Stomach smooth muscle (tissue), 2 donors: ENCODE measurements around the gene ZSWIM3.

Experiments used
- H3K27ac ChIP-seq: one replicate; pipeline ENCODE4 v1.7.0; 2013; ENCODE audit warnings: mild to moderate bottlenecking, low read length, inconsistent platforms
- H3K27me3 ChIP-seq, 2 donors: one replicate each; pipeline ENCODE4 v1.7.0; 2013; ENCODE audit warnings: low read length in 2 of 2; ENCODE audit not compliant: insufficient read depth in 2 of 2, control insufficient read depth in 1 of 2
- H3K36me3 ChIP-seq, 2 donors: one replicate each; pipeline ENCODE4 v1.7.0; 2013; ENCODE audit warnings: low read length in 2 of 2; ENCODE audit not compliant: control insufficient read depth in 2 of 2, insufficient read depth in 2 of 2
- H3K4me1 ChIP-seq: one replicate; pipeline ENCODE4 v1.7.0; 2013; ENCODE audit warnings: low read length; ENCODE audit not compliant: control insufficient read depth, insufficient read depth
- H3K4me3 ChIP-seq, 2 donors: one replicate each; pipeline ENCODE4 v1.7.0; 2013; ENCODE audit warnings: low read length in 2 of 2
- H3K9ac ChIP-seq, 2 donors: one replicate each; pipeline ENCODE4 v1.7.0; 2013; ENCODE audit warnings: low read length in 2 of 2, mild to moderate bottlenecking in 1 of 2
- H3K9me3 ChIP-seq, 2 donors: one replicate each; pipeline ENCODE4 v1.7.0; 2013; ENCODE audit warnings: low read length in 2 of 2; ENCODE audit not compliant: control insufficient read depth in 2 of 2
- donor health status: healthy.
- donor health status: Pancreatic carcinoma.

The ZSWIM3 gene

DNA sequence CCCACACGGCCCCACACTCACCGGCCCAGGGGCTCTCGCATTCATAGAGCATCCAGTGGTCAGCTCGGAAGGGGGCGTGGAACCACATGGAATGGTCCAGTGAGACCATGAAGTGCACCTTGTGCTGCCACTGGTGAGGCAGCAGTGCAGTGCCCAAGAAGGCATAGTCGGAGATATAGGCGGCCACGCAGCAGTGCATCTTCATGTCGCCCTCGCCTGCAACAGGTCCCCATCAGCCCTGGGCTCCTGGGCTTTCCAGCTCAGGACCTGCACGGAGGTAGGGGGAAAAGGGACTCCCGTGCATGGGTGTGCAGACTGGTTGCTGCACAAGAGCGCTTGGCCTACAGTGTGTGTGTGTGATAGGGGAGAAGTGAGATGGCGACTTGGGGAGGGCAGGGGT lies 13.9 kb upstream of the ZSWIM3 start:
- Histone ChIP-seq H3K36me3 (peaks cover 33 to 48% of the 10 kb centered on the region in 2 donors), H3K27ac (peak overlapping the region; percentile 53)

GRCh38 chr20:45845452-45845851 lies 12.0 kb upstream of the ZSWIM3 start:
- Histone ChIP-seq H3K27ac (no peak overlapping the region), H3K27me3 (no peaks in the 10 kb centered on the region), H3K4me3 (no peak overlapping the region), H3K9me3 (no peaks in the 10 kb centered on the region), H3K36me3 (peaks cover 37 to 43% of the 10 kb centered on the region in 2 donors), H3K4me1 (peaks cover 19% of the 10 kb centered on the region), H3K9ac (no peak overlapping the region)

More for the DNA sequence above, 13.9 kb upstream of the ZSWIM3 start:
- no peak overlapping the region for H3K4me3 ChIP-seq
- peaks cover 19% of the 10 kb centered on the region for H3K4me1 ChIP-seq
- H3K27me3 ChIP-seq: no peaks in the 10 kb centered on the region
- H3K9me3 ChIP-seq: no peaks in the 10 kb centered on the region
- no peak overlapping the region for H3K9ac ChIP-seq

- Histone ChIP-seq H3K9me3 (no peaks in the 10 kb centered on the region), H3K36me3 (peaks cover 31 to 42% of the 10 kb centered on the region in 2 donors), H3K27me3 (no peaks in the 10 kb centered on the region), H3K4me1 (peaks cover 3% of the 10 kb centered on the region), H3K9ac (peak overlapping the region in 1 of 2 donors; percentile 47), H3K27ac (no peak overlapping the region), H3K4me3 (no peak overlapping the region)
Measured at GRCh38 chr20:45848421-45848820, 9.0 kb upstream of the ZSWIM3 start.

GRCh38 chr20:45848969-45849582 lies 8.3 kb upstream of the ZSWIM3 start:
- Histone ChIP-seq H3K9me3 (no peaks in the 10 kb centered on the region), H3K4me3 (no peak overlapping the region), H3K36me3 (peaks cover 25 to 35% of the 10 kb centered on the region in 2 donors), H3K27me3 (no peaks in the 10 kb centered on the region), H3K9ac (no peak overlapping the region), H3K27ac (no peak overlapping the region), H3K4me1 (no peaks in the 10 kb centered on the region)

GRCh38 chr20:45850238-45850637 lies 7.2 kb upstream of the ZSWIM3 start:
- Histone ChIP-seq H3K36me3 (peaks cover 21 to 27% of the 10 kb centered on the region in 2 donors), H3K27ac (no peak overlapping the region), H3K4me3 (no peak overlapping the region)

GRCh38 chr20:45850926-45851325 lies 6.5 kb upstream of the ZSWIM3 start:
- Histone ChIP-seq H3K27ac (no peak overlapping the region), H3K4me3 (no peak overlapping the region), H3K27me3 (no peaks in the 10 kb centered on the region), H3K9me3 (no peaks in the 10 kb centered on the region), H3K4me1 (peaks cover 13% of the 10 kb centered on the region), H3K9ac (peak overlapping the region in 1 of 2 donors; percentile 2), H3K36me3 (peaks cover 17 to 24% of the 10 kb centered on the region in 2 donors)

More at GRCh38 chr20:45850238-45850637, 7.2 kb upstream of the ZSWIM3 start:
- no peaks in the 10 kb centered on the region for H3K27me3 ChIP-seq
- no peak overlapping the region for H3K9ac ChIP-seq
- no peaks in the 10 kb centered on the region for H3K9me3 ChIP-seq
- peaks cover 9% of the 10 kb centered on the region for H3K4me1 ChIP-seq

DNA sequence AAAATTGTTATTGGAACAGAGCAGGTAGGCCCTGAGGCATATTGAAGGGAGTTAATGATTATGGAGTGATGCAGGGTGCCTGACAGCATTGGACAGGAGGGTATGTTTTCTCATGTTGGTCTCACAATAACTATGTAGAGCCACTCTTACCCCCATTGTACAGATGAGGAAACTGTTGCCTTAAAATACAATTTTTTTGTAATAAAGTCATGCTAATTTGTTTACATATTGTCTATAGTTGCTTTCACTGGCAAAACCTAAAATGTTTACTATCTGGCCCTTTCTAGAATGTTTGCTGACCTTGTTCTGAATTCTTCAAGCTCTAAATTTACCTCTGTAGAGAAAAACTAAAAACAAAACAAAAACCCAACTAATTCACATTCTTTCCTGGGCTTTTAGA lies 5.9 kb upstream of the ZSWIM3 start:
- no peak overlapping the region for H3K27ac ChIP-seq
- no peaks in the 10 kb centered on the region for H3K27me3 ChIP-seq
- H3K4me3 ChIP-seq: no peak overlapping the region
- no peaks in the 10 kb centered on the region for H3K9me3 ChIP-seq
- H3K9ac ChIP-seq: peak overlapping the region in 1 of 2 donors; percentile 2
- H3K36me3 ChIP-seq: peaks cover 12 to 20% of the 10 kb centered on the region in 2 donors
- H3K4me1 ChIP-seq: peaks cover 18% of the 10 kb centered on the region

DNA sequence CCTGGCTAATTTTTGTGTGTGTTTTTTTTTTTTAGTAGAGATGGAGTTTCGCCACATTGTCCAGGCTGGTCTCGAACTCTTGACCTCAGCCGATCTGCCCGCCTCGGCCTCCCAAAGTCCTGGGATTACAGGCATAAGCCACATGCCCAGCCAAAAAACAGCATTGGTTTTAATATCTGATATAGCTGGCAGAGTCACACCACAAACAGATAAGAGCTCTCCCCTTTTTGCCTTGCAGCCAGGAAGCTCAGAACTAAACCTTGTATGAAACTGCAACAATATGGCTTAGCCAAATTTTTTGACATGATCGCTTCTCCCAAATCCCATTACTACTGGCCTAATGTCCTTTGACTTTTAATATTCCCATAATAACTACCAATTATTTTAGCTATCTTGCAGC lies 5.1 kb upstream of the ZSWIM3 start:
- H3K4me1 ChIP-seq: peaks cover 22% of the 10 kb centered on the region
- H3K27ac ChIP-seq: no peak overlapping the region
- H3K9me3 ChIP-seq: no peaks in the 10 kb centered on the region
- no peak overlapping the region for H3K4me3 ChIP-seq
- no peak overlapping the region for H3K9ac ChIP-seq
- H3K27me3 ChIP-seq: no peaks in the 10 kb centered on the region
- H3K36me3 ChIP-seq: peaks cover 10 to 18% of the 10 kb centered on the region in 2 donors

- Histone ChIP-seq H3K36me3 (peaks cover 4 to 12% of the 10 kb centered on the region in 2 donors), H3K9ac (peak overlapping the region in 1 of 2 donors; percentile 1), H3K4me1 (peaks cover 29% of the 10 kb centered on the region), H3K27me3 (no peaks in the 10 kb centered on the region), H3K9me3 (no peaks in the 10 kb centered on the region), H3K4me3 (no peak overlapping the region), H3K27ac (no peak overlapping the region)
Measured at GRCh38 chr20:45853484-45853883, 3.9 kb upstream of the ZSWIM3 start.

GRCh38 chr20:45857882-45858216 lies 435 bp downstream of the ZSWIM3 start:
- H3K9ac ChIP-seq: peak overlapping the region; percentile 83 to 84
- H3K9me3 ChIP-seq: no peaks in the 10 kb centered on the region
- peak overlapping the region; percentile 91 to 95 for H3K4me3 ChIP-seq
- no peaks in the 10 kb centered on the region for H3K27me3 ChIP-seq
- H3K36me3 ChIP-seq: peaks cover 0 to 3% of the 10 kb centered on the region in 2 donors
- H3K4me1 ChIP-seq: peaks cover 30% of the 10 kb centered on the region
- peak overlapping the region; percentile 73 for H3K27ac ChIP-seq

- H3K4me1 ChIP-seq: peaks cover 24% of the 10 kb centered on the region
- H3K9ac ChIP-seq: no peak overlapping the region
Measured at GRCh38 chr20:45859916-45860315, 2.5 kb downstream of the ZSWIM3 start.

More at GRCh38 chr20:45859916-45860315, 2.5 kb downstream of the ZSWIM3 start:
- Histone ChIP-seq H3K4me3 (no peak overlapping the region), H3K27ac (no peak overlapping the region), H3K9me3 (no peaks in the 10 kb centered on the region), H3K36me3 (no peaks in the 10 kb centered on the region), H3K27me3 (no peaks in the 10 kb centered on the region)
